IgD-negative memory B cell (primary cell): ENCODE data around the gene NPC1L1. TPM values are rescaled to one million over a fixed set of nuclear protein-coding genes. Genes with fewer than 3 reads are reported as not detected.
"Not testable (repeated sequence)": the region's sequence is repeated elsewhere in the genome, so short reads cannot be mapped to it uniquely, and the experiment has no call there.

ENCODE experiments used
- H3K27ac Mint-ChIP-seq, 3 donors: one replicate each; pipeline ENCODE4 v1.8.0; 2020 to 2022; ENCODE audit warnings: mild to moderate bottlenecking in 3 of 3, mixed read lengths in 3 of 3, moderate library complexity in 1 of 3
- H3K27me3 Mint-ChIP-seq: one replicate; pipeline ENCODE4 v1.8.0; 2021; ENCODE audit warnings: mixed read lengths
- H3K36me3 Mint-ChIP-seq: one replicate; pipeline ENCODE4 v1.8.0; 2020; ENCODE audit warnings: mild to moderate bottlenecking, mixed read lengths
- H3K4me1 Mint-ChIP-seq, 3 donors: one replicate each; pipeline ENCODE4 v1.8.0; 2020 to 2022; ENCODE audit warnings: mixed read lengths in 3 of 3, mild to moderate bottlenecking in 1 of 3
- H3K4me3 Mint-ChIP-seq, 4 donors: one replicate each; pipeline ENCODE4 v1.8.0; 2020 to 2022; ENCODE audit warnings: mild to moderate bottlenecking in 4 of 4, mixed read lengths in 4 of 4, moderate library complexity in 3 of 4
- H3K9me3 Mint-ChIP-seq, 3 donors: one replicate each; pipeline ENCODE4 v1.8.0; 2020 to 2021; ENCODE audit warnings: mixed read lengths in 3 of 3, mild to moderate bottlenecking in 1 of 3
- polyA plus RNA-seq: library from polyadenylated mRNA; unstranded; fragments of 300-500 nt; fragmentation: Illumina TruSeq; gene quantifications from one replicate; pipeline ENCODE4 v1.2.3, GENCODE V29; 2021

The NPC1L1 gene
- polyA plus RNA-seq, 1 donor from 2014 or later = not detected

- H3K36me3 Mint-ChIP-seq = no peaks in the 10 kb centered on the region
- H3K27ac Mint-ChIP-seq = no peak overlapping the region
- no peaks in the 10 kb centered on the region for H3K4me1 Mint-ChIP-seq
- no peaks in the 10 kb centered on the region for H3K27me3 Mint-ChIP-seq
- H3K4me3 Mint-ChIP-seq = no peak overlapping the region
- peaks cover 0 to 4% (median 0%) of the 10 kb centered on the region in 3 donors for H3K9me3 Mint-ChIP-seq
Measured at GRCh38 chr7:44511236-44511635, 29.9 kb downstream of the NPC1L1 start.

GRCh38 chr7:44508328-44509030, 32.7 kb downstream of the NPC1L1 start:
- H3K4me3 Mint-ChIP-seq = no peak overlapping the region
- H3K4me1 Mint-ChIP-seq = peaks cover 0 to 3% (median 0%) of the 10 kb centered on the region in 3 donors
- peak overlapping the region in 1 of 3 donors; percentile 65 for H3K27ac Mint-ChIP-seq
- H3K27me3 Mint-ChIP-seq = no peaks in the 10 kb centered on the region
- peaks cover 0 to 7% (median 2%) of the 10 kb centered on the region in 3 donors for H3K9me3 Mint-ChIP-seq
- peaks cover 2% of the 10 kb centered on the region for H3K36me3 Mint-ChIP-seq

GRCh38 chr7:44506592-44507288, 34.4 kb downstream of the NPC1L1 start:
- not testable (repeated sequence) for H3K9me3 Mint-ChIP-seq, H3K36me3 Mint-ChIP-seq, H3K4me1 Mint-ChIP-seq, H3K4me3 Mint-ChIP-seq, H3K27me3 Mint-ChIP-seq
- H3K27ac Mint-ChIP-seq = peak overlapping the region in 2 of 3 donors; percentile 5 to 76

- H3K27ac Mint-ChIP-seq = no peak overlapping the region
- H3K4me3 Mint-ChIP-seq = no peak overlapping the region
- H3K27me3 Mint-ChIP-seq = no peaks in the 10 kb centered on the region
Measured at GRCh38 chr7:44505595-44505994, 35.5 kb downstream of the NPC1L1 start.

GRCh38 chr7:44498230-44498954, 42.7 kb downstream of the NPC1L1 start:
- no peaks in the 10 kb centered on the region for H3K9me3 Mint-ChIP-seq
- no peaks in the 10 kb centered on the region for H3K4me1 Mint-ChIP-seq
- H3K27me3 Mint-ChIP-seq = peaks cover 2% of the 10 kb centered on the region
- H3K4me3 Mint-ChIP-seq = no peak overlapping the region
- H3K36me3 Mint-ChIP-seq = no peaks in the 10 kb centered on the region
- no peak overlapping the region for H3K27ac Mint-ChIP-seq

More at GRCh38 chr7:44505595-44505994, 35.5 kb downstream of the NPC1L1 start:
- peaks cover 0 to 7% (median 2%) of the 10 kb centered on the region in 3 donors for H3K9me3 Mint-ChIP-seq
- peaks cover 2% of the 10 kb centered on the region for H3K36me3 Mint-ChIP-seq
- peaks cover 0 to 3% (median 0%) of the 10 kb centered on the region in 3 donors for H3K4me1 Mint-ChIP-seq

- Mint-ChIP-seq H3K27ac (no peak overlapping the region), H3K4me3 (no peak overlapping the region), H3K27me3 (peaks cover 2% of the 10 kb centered on the region)
Measured at GRCh38 chr7:44497155-44498027, 43.7 kb downstream of the NPC1L1 start.

GRCh38 chr7:44496385-44496784, 44.7 kb downstream of the NPC1L1 start:
- Mint-ChIP-seq H3K27me3 (peaks cover 2% of the 10 kb centered on the region), H3K4me3 (no peak overlapping the region), H3K4me1 (peaks cover 0 to under 1% (median 0%) of the 10 kb centered on the region in 3 donors), H3K36me3 (no peaks in the 10 kb centered on the region), H3K9me3 (no peaks in the 10 kb centered on the region), H3K27ac (no peak overlapping the region)

More at GRCh38 chr7:44497155-44498027, 43.7 kb downstream of the NPC1L1 start:
- H3K36me3 Mint-ChIP-seq = no peaks in the 10 kb centered on the region
- no peaks in the 10 kb centered on the region for H3K9me3 Mint-ChIP-seq
- H3K4me1 Mint-ChIP-seq = no peaks in the 10 kb centered on the region

- Mint-ChIP-seq H3K4me1 (peaks cover 3 to 8% (median 6%) of the 10 kb centered on the region in 3 donors), H3K27ac (no peak overlapping the region), H3K36me3 (no peaks in the 10 kb centered on the region), H3K27me3 (peaks cover 2% of the 10 kb centered on the region), H3K9me3 (no peaks in the 10 kb centered on the region), H3K4me3 (no peak overlapping the region)
Measured at GRCh38 chr7:44494960-44495359, 46.2 kb downstream of the NPC1L1 start.

GRCh38 chr7:44491229-44491628, 49.9 kb downstream of the NPC1L1 start:
- H3K9me3 Mint-ChIP-seq = no peaks in the 10 kb centered on the region
- no peaks in the 10 kb centered on the region for H3K27me3 Mint-ChIP-seq
- H3K4me3 Mint-ChIP-seq = peak overlapping the region; percentile 89 to 100 (median 93)
- no peaks in the 10 kb centered on the region for H3K36me3 Mint-ChIP-seq
- peaks cover 20 to 34% (median 30%) of the 10 kb centered on the region in 3 donors for H3K4me1 Mint-ChIP-seq
- H3K27ac Mint-ChIP-seq = peak overlapping the region; percentile 87 to 99 (median 93)

GRCh38 chr7:44490351-44491200, 50.6 kb downstream of the NPC1L1 start, which contains the start of gene NUDCD3:
TSS of gene NUDCD3 (minus strand) at chr7:44490658. CDS start at chr7:44490600, 58 bp downstream.
- Mint-ChIP-seq H3K27me3 (no peaks in the 10 kb centered on the region), H3K36me3 (no peaks in the 10 kb centered on the region), H3K9me3 (no peaks in the 10 kb centered on the region), H3K4me3 (peak within 1 kb of the TSS; percentile 89 to 100 (median 93)), H3K4me1 (peaks cover 24 to 40% (median 30%) of the 10 kb centered on the region in 3 donors), H3K27ac (peak within 1 kb of the TSS; percentile 87 to 99 (median 93))

GRCh38 chr7:44489955-44490350, 51.2 kb downstream of the NPC1L1 start:
- peaks cover 28 to 43% (median 30%) of the 10 kb centered on the region in 3 donors for H3K4me1 Mint-ChIP-seq
- H3K27ac Mint-ChIP-seq = peak overlapping the region; percentile 87 to 99 (median 93)

GRCh38 chr7:44488955-44489354, 52.2 kb downstream of the NPC1L1 start:
- peaks cover 0 to under 1% (median 0%) of the 10 kb centered on the region in 3 donors for H3K9me3 Mint-ChIP-seq
- peak overlapping the region in 1 of 3 donors; percentile 87 for H3K27ac Mint-ChIP-seq
- H3K36me3 Mint-ChIP-seq = peaks cover 6% of the 10 kb centered on the region
- no peaks in the 10 kb centered on the region for H3K27me3 Mint-ChIP-seq
- peaks cover 31 to 48% (median 35%) of the 10 kb centered on the region in 3 donors for H3K4me1 Mint-ChIP-seq
- peak overlapping the region; percentile 89 to 100 (median 93) for H3K4me3 Mint-ChIP-seq

More at GRCh38 chr7:44489955-44490350, 51.2 kb downstream of the NPC1L1 start:
- Mint-ChIP-seq H3K4me3 (peak overlapping the region; percentile 89 to 100 (median 93)), H3K27me3 (no peaks in the 10 kb centered on the region), H3K9me3 (no peaks in the 10 kb centered on the region), H3K36me3 (peaks cover 3% of the 10 kb centered on the region)

GRCh38 chr7:44486693-44487092, 54.4 kb downstream of the NPC1L1 start:
- Mint-ChIP-seq H3K4me3 (peak overlapping the region in 1 of 4 donors; percentile 51), H3K36me3 (peaks cover 19% of the 10 kb centered on the region), H3K27ac (peak overlapping the region in 1 of 3 donors; percentile 25), H3K4me1 (peaks cover 39 to 53% (median 40%) of the 10 kb centered on the region in 3 donors), H3K27me3 (no peaks in the 10 kb centered on the region), H3K9me3 (peaks cover 5 to 17% (median 5%) of the 10 kb centered on the region in 3 donors)
